Caki2 (cell line): ENCODE measurements around the gene PDE10A. TPM values are rescaled to one million over a fixed set of nuclear protein-coding genes. Genes with fewer than 3 reads are reported as not detected.
"Not testable (repeated sequence)": the region's sequence is repeated elsewhere in the genome, so short reads cannot be mapped to it uniquely, and the experiment has no call there.

Experiments
- DNase-seq: peaks from one replicate; pipeline ENCODE4 v3.0.0-alpha.2; 2015; ENCODE audit warnings: low read depth
- in situ Hi-C: cut with HindIII; loops from 2 replicates; pipeline ENCODE4 v1.10.0; 2016; ENCODE audit warnings: low sequenced_read_pairs, low pct_unique_long_range_greater_than_20kb, mixed read lengths
- total RNA-seq: library from RNA; depleted of rRNA; stranded (reverse); fragments of >200 nt; shearing (Covaris generic); gene quantifications from 2 replicates; pipeline ENCODE4 v1.2.3, GENCODE V29; 2014; ENCODE audit warnings: low replicate concordance

Gene PDE10A
- total RNA-seq, 1 experiment from 2014 or later, result 4.6 TPM

- DNase-seq, in situ Hi-C loops: not testable (repeated sequence)
Measured at GRCh38 chr6:165608577-165608976, 54.5 kb downstream of the PDE10A start.

- in situ Hi-C loops, result no loop called here
Measured at GRCh38 chr6:165606740-165607008, 56.4 kb downstream of the PDE10A start.

GRCh38 chr6:165605901-165606739, 56.9 kb downstream of the PDE10A start:
- peak; percentile 74 for DNase-seq
- in situ Hi-C loops, result no loop called here

More at GRCh38 chr6:165606740-165607008, 56.4 kb downstream of the PDE10A start:
- DNase-seq, result no peak

GRCh38 chr6:165605182-165605875, 57.7 kb downstream of the PDE10A start:
- in situ Hi-C loops, result no loop called here
- no peak for DNase-seq

- in situ Hi-C loops, result no loop called here
- DNase-seq, result no peak
Measured at GRCh38 chr6:165602291-165602690, 60.8 kb downstream of the PDE10A start.

- in situ Hi-C loops, result no loop called here
- DNase-seq, result no peak
Measured at GRCh38 chr6:165600606-165601005, 62.4 kb downstream of the PDE10A start.

- in situ Hi-C loops, result no loop called here
- no peak for DNase-seq
Measured at GRCh38 chr6:165599596-165600487, 63.2 kb downstream of the PDE10A start.

GRCh38 chr6:165599121-165599520, 63.9 kb downstream of the PDE10A start:
- DNase-seq, result no peak
- in situ Hi-C loops, result no loop called here

- in situ Hi-C loops, result no loop called here
- DNase-seq, result no peak
Measured at GRCh38 chr6:165597821-165598220, 65.2 kb downstream of the PDE10A start.

GRCh38 chr6:165594584-165595333, 68.3 kb downstream of the PDE10A start:
- no peak for DNase-seq
- in situ Hi-C loops, result no loop called here

- in situ Hi-C loops, DNase-seq: not testable (repeated sequence)
Measured at GRCh38 chr6:165592947-165593346, 70.1 kb downstream of the PDE10A start.

GRCh38 chr6:165588515-165588914, 74.5 kb downstream of the PDE10A start:
- in situ Hi-C loops, result no loop called here
- DNase-seq, result no peak

GRCh38 chr6:165587206-165587605, 75.8 kb downstream of the PDE10A start:
- in situ Hi-C loops, result no loop called here
- DNase-seq, result no peak

GRCh38 chr6:165586706-165587105, 76.3 kb downstream of the PDE10A start:
- no peak for DNase-seq

GRCh38 chr6:165585060-165585459, 78.0 kb downstream of the PDE10A start:
- DNase-seq, result no peak
- in situ Hi-C loops, result no loop called here

More at GRCh38 chr6:165586706-165587105, 76.3 kb downstream of the PDE10A start:
- in situ Hi-C loops, result no loop called here

- no peak for DNase-seq
- in situ Hi-C loops, result no loop called here
Measured at GRCh38 chr6:165584541-165584940, 78.5 kb downstream of the PDE10A start.

- in situ Hi-C loops, result no loop called here
- no peak for DNase-seq
Measured at GRCh38 chr6:165581678-165582077, 81.4 kb downstream of the PDE10A start.

- in situ Hi-C loops, result no loop called here
Measured at GRCh38 chr6:165580136-165580535, 82.9 kb downstream of the PDE10A start.

More at GRCh38 chr6:165580136-165580535, 82.9 kb downstream of the PDE10A start:
- DNase-seq, result no peak
